GM03348 (cell line): ENCODE data around the gene ZMYND8.
"Not testable (repeated sequence)": the region's sequence is repeated elsewhere in the genome, so short reads cannot be mapped to it uniquely, and the experiment has no call there.

Experiments
- DNase-seq: peaks from one replicate; pipeline ENCODE4 v3.0.0; 2012; ENCODE audit warnings: low spot score

Gene ZMYND8

DNA sequence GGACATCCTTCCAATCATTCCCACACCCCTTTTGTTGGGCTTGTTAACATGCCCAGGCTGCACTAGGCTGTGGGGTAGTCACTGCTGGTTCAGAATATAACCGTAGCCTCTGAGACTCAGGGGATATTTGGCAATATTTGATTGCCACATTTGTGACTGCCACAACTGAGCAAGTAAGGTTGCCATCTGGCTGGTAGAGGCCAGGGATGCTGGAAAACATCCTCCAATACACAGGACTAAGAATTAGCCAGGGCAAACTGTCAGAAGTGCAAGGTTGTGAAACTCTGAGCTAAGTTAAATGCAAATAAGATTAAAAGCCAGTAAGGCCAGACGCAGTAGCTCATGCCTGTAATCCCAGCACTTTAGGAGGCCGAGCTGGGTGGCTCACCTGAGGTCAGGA lies 112.0 kb downstream of the ZMYND8 start:
- DNase-seq, result no peak

DNA sequence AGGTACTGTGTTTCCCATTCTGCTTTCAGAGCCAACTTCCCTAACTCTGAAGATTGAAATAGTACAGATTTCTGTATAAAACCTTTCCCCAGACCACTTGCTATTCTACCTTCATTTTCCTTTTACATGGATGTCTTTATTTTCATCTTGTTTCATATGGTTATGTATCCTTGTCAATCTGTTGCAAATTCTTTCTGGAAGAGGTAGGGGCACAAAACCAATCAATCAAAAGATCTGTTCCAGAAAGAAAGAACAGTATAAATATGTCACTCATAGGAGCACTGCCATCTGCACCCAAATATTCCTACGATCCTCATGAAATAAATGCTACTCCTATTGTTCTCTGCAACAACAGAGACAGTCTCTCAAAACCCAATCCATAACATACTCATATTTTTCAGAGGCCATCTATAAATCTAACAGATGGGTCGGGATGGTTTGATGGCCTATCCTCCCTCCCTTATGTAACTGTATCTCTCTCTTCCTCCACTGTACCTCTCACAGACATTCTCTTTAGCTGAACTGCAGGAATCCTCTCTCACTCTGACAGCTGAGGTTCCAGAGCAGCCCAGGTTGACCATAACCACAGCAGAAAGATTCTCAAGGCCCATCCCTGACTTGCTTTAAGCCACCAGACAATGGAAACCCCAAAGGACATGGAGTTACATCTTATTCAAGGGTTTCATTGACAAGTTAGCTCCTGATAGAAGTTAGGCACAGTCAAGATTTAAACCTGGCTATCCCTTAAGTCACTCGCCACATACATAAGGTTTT lies 112.8 kb downstream of the ZMYND8 start:
- DNase-seq, result no peak

DNA sequence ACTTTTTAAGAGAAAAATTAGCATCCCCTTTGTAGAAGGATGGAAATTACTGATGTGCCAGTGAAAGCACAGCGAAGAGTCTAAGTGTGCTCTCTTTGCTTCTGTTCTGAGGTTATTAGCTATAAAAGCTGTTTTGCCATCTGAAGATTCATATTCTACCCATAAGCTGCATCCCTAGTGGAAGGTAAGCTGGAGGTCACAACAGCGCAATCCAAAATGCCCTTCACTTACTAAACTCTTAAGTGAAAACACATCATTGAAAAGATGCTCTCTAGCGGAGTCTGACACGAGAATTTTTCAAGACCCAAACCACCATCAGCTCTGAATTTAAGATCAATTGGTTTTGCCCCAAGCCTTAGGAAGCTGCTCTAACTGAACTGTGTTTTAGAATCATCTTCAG lies 113.5 kb downstream of the ZMYND8 start:
- no peak for DNase-seq

- peak; percentile 49 for DNase-seq
Observed at GRCh38 chr20:47241345-47241781, 115.1 kb downstream of the ZMYND8 start.

DNA sequence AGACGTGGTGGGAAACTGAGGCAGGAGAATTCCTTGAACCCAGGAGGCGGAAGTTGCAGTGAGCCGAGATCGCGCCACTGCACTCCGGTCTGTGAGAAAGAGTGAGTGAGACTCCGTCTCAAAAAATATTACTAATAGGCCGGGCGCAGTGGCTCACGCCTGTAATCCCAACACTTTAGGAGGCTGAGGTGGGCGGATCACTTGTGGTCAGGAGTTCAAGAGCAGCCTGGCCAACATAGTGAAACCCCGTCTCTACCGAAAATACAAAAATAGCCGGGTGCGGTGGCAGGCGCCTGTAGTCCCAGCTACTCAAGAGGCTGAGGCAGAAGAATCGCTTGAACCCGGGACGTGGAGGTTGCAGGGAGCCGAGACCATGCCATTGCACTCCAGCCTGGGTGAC lies 116.4 kb downstream of the ZMYND8 start:
- not testable (repeated sequence) for DNase-seq

DNA sequence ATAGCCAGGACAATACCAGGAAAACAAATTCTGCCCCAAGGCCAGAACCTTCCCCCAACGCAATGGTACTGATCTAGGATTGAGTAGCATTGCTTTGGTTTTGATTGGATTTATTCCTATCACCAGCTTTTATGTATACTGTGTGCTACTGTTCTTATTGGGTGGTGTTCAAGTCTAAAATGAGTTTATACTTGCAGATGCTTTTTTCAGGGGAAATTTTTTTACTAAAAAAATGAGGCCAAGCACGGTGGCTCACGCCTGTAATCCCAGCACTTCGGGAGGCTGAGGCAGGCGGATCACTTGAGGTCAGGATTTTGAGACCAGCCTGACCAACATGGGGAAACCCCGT lies 116.8 kb downstream of the ZMYND8 start:
- DNase-seq, result no peak

- no peak for DNase-seq
Observed at GRCh38 chr20:47238780-47239718, 117.5 kb downstream of the ZMYND8 start.

DNA sequence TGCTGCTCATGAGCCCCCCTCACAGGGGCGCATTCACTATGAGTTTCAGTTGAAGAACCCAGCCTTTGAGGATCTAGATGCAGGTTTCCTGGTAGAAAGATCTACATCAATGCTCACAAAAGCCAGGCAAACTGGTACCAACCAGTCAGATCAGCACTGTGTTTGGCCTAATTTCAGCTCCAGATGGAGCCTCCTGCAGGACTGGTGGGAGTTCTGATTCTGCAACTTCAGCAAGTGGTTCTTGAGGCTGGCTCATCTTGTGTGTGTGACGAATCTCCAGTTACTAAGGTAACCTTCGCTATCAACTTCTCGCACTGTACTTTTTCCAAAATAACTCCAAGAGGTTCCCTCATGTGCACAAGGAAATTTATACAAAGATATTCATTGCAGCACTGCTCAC lies 118.8 kb downstream of the ZMYND8 start:
- DNase-seq, result no peak

GRCh38 chr20:47236639-47236900 lies 119.9 kb downstream of the ZMYND8 start:
- no peak for DNase-seq

- peak; percentile 14 for DNase-seq
Observed at GRCh38 chr20:47235853-47236638, 120.5 kb downstream of the ZMYND8 start.

- no peak for DNase-seq
Observed at GRCh38 chr20:47235111-47235510, 121.4 kb downstream of the ZMYND8 start.

DNA sequence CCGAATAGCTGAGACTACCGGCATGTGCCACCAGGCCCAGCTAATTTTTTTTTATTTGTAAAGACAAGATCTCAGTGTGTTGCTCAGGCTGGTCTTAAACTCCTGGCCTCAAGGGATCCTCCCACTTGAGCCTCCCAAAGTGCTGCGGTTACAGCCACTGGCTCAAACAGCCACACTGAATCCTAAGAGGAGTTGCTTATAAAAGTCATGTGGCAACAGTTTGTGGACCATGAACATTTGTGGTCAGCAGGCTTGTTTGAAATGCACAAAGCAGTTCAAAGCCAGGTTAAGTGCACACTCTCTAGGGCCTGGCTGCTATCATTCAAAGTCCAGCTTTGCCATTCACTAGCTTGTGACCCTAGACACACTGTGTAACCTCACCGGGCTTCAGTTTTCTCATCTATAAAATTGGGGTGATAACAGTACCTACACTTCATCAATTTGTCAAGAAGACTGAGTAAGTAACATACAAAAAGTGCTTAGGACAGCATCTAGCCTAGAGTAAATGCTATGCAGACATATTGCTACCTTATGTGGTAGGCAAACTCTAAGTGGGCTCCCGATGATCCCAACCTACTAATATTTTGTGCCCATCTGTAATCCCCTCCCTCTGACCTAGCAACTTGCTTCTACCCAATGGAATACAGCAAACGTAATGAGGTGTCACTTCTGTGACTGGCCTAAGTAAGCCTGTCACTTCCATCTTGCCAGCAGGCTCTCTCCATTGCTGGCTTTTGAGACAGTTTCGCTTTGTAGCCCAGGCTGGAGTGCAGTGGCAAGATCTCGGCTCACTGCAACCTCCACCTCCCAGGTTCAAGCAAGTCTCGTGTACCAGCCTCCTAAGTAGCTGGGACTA lies 122.9 kb downstream of the ZMYND8 start:
- DNase-seq, result no peak

DNA sequence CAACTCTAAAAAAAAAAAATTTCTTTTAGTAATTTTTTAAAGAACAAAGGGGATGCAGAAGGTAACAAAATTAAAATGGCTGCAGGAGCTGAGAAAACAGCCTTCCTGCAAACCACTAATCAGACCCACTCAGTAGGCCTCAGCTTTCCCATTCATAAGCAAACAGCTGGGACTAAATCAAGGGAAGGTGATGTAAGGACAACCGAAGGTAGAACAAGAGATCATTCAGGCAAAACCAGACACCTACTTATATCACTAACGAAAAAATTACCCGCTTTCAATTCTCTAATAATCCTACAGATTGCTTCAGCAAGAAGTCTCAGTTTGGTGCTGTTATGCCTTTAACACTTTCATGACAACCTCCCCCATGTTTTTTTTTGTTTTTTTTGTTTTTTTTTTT lies 124.0 kb downstream of the ZMYND8 start:
- DNase-seq, result no peak

- no peak for DNase-seq
Observed at GRCh38 chr20:47231382-47232039, 125.0 kb downstream of the ZMYND8 start.

DNA sequence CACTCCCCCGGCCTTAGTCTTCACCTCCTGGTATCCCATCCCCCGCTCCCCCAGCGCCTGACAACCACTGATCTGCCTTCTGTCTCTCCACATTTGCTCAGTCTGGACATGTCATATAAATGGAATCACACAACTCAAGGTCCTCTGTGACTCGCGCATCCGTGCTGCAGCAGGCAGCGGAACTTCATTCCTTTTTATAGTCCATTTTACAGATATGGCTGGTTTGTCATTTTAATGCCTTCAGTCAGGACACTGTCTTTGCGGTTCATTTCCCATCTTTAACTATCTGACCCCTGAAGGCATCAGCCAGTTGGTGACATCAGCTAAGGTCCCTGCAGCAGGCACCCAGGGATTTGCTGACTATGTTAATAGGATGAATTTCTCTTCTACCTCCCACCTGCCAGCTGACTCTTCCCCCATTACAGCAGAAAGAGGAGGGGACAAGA lies 125.7 kb downstream of the ZMYND8 start:
- no peak for DNase-seq

DNA sequence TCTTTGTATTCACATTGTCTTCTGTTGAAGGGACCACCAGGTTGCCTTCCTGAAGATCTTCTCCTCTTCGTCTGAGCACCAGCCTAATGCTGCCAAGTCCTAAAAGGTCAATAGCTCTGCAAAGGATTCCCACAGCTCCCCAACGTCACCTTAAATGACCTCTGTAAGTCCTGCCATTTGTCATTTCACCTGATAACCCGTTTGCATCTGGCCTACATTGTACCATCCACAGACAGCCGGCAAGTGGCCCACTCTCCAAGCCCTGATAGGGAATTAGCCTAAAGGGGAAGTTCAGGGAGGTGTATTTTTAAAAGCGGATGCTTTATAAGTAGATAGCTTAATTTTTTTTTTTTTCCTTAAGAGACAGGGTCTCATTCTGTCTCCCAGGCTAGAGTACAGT lies 127.8 kb downstream of the ZMYND8 start:
- DNase-seq, result no peak

DNA sequence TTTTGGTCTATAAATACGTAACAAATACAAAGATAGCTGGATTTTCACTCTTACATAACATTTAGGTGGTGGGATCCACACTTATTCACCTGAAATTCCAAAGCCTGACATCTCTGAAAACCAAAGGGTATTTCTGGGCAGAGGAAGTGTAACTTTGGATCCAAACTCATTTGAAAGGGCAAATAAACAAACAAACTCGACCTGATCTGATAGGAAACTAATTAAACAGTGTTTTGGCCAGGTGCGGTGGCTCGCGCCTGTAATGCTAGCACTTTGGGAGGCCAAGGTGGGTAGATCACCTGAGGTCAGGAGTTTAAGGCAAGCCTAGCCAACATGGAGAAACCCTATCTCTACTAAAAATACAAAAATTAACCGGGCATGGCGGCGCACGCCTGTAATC lies 128.9 kb downstream of the ZMYND8 start:
- no peak for DNase-seq

GRCh38 chr20:47227119-47227518 lies 129.4 kb downstream of the ZMYND8 start:
- no peak for DNase-seq

GRCh38 chr20:47225458-47225857 lies 131.0 kb downstream of the ZMYND8 start:
- no peak for DNase-seq

DNA sequence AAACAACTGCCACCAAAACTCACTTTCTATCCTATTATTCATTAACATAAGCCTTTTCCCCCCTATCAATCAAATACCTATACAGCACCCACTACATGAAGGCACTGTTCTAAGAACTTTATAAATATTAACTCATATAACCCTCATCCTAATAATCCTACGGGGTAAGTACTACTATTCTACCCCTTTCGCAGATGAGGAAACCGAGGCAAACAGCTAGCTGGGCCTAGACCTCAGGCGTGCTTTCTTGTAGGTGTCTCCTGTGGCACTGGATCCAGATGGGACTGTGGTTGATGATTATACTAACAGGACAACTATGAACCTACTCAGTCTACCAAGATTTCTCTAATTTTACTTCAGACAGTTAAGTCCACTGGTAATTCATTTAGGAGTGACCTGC lies 131.6 kb downstream of the ZMYND8 start:
- no peak for DNase-seq

GRCh38 chr20:47224300-47224791 lies 132.2 kb downstream of the ZMYND8 start:
- no peak for DNase-seq
